GM18907 (cell line): ENCODE results near the gene POLA2.

Experiments
- ATAC-seq: cut with Tn5 transposase; IDR thresholded peaks from one replicate; pipeline ENCODE4 v1.9.1; 2021; ENCODE audit warnings: mild to moderate bottlenecking, moderate library complexity; ENCODE audit not compliant: unreplicated experiment

The POLA2 gene

GRCh38 chr11:65279741-65280440 lies 18.1 kb downstream of the POLA2 start:
- ATAC-seq = no peak

DNA sequence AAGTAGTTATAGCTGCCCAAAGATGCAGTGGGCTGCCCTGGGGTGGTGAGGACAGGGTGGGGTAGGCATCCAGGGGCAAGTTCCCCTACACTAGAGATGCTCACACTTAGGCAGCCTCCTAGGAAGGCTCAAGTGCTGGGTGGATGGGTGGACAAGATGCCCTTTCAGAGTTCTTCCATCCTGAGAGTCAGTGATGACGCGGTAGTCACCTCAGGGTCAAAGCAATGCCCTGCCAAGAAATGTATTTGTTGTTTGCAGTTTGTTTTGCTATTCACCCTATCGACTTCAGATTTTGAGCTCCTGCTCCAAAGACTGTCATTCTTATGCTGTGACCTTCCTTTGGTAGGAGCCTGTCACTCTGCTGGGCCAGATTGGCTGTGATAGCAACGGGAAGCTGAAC lies 18.9 kb downstream of the POLA2 start:
- no peak for ATAC-seq

DNA sequence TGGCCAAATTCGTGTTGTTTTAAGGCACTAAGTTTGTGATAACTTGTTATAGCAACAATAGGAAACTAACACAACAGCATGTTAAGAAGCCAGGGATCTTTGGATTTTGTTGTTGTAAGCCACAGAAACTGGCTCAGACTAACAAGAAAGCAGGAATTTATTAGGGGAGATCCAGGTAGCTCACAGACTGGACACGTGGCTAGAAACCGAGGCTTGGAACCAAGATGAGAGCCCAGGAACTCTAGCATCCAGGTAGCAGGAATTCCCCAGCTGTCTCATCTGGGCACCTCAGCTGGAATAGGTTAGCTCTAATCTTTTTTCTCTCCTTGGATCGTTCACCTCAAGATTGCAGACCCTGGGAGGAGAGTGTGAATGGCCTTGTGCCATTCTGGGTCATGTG lies 24.9 kb downstream of the POLA2 start:
- ATAC-seq = no peak

GRCh38 chr11:65287601-65288000 lies 25.8 kb downstream of the POLA2 start:
- ATAC-seq = no peak

- ATAC-seq = no peak
These were observed 27.2 kb downstream of the POLA2 start for GRCh38 chr11:65288706-65289536.

- ATAC-seq = peak; percentile 48
These were observed 28.8 kb downstream of the POLA2 start for GRCh38 chr11:65290448-65291165.

- no peak for ATAC-seq
These were observed 29.9 kb downstream of the POLA2 start for GRCh38 chr11:65291613-65292012.

GRCh38 chr11:65292890-65293289 lies 31.1 kb downstream of the POLA2 start:
- no peak for ATAC-seq

GRCh38 chr11:65293909-65294381 lies 32.2 kb downstream of the POLA2 start:
- no peak for ATAC-seq

DNA sequence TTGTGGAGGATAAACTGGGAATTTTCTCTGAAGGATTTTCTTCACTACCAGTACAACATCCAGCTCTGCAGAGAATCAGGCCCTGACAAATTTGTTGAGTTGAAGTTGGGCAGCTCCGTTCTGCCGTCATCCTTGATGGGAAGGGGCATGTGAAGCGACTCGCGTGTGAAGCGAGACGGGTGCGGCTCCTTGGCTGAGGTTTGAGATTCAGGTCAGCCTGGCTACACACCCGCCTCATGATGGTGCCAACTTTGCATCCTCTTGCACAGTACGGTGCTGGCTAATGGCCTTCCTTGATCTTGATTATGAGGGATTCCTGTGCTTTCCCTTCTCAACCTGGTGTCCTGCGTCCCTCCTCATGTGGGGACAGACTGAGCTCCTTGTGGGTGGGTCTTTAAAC lies 33.2 kb downstream of the POLA2 start:
- ATAC-seq = no peak

DNA sequence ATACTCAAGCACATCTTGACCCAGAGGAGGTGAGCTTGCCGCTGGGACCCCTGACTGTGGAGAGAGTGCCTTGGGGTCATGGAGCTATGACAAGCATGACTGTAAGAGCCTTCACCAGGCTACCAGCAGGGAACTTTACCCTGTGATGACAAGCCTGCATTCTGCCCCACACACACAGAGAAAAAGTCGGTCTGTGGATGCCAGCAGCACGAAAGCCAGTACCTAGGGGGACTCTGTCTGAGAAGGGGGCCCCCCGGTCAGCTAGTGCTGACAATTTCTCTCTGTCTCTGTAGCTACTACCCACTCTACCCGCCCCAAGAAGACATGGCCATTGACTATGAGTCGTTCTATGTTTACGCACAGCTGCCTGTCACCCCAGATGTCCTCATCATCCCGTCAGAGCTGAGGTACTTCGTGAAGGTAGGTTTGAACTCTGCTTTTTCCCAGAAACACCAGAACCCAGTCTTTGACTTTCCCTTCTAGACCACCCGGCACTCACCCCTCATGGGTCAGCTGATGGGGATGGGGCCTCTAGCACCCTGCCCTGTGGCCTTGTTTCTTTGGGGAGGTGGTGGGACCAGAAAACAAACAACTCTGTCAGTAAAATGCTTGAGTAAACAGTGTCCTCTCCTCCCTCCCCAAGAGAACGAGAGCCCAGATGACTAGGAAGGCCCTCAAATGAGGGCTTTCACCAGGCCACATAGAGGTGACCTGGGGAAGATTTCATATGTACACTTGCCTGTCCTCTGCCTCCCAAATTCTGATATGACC lies 34.0 kb downstream of the POLA2 start:
- ATAC-seq = no peak

DNA sequence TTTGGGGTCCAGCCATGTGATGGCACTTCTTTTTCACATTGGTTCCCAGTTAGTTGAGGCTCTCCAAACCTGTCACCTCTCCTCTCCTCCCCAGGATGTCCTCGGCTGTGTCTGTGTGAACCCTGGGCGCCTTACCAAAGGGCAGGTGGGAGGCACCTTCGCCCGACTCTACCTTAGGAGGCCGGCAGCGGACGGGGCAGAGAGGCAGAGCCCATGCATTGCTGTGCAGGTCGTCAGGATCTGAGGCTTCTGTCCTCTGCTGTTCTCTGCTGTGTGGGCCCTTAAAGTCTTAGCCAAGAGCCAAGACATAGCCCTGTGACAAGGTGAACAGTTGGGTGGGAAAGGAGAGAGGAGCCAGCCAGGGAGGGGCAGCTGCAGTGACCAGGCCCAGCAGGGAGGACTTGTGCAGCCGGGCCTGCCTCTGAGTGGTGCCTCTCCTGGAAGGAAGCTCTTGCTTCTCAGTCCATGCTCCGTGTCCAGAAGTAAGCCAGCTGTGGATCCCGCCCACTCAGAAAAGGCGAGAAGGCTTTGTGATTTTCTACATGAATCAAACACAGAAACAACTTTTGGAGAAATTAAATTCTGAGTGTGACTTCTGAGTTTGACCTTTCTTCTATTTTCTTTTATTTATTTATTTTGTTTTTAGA lies 35.4 kb downstream of the POLA2 start:
- no peak for ATAC-seq

DNA sequence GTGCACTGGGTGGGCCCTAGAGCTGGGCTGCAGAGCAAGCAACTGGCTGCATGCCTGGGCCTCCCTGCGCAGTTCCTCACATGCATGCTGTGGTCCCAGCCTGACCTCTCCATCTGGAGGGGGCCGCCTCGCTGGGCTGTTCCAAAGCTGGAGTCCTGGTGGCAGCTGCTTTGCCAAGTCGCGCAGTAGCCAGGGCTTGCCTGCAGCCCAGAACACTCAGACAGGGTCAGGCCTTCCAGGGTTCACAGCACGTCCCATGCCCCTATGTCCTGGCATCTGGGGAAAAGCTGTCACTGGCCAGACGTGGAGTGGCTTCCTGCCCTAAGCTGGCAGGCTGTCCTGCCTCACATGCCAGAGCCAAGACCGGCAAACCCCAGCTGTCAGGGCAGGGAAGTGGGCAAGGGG lies 36.4 kb downstream of the POLA2 start:
- no peak for ATAC-seq

GRCh38 chr11:65298655-65299179 lies 37.0 kb downstream of the POLA2 start:
- no peak for ATAC-seq

DNA sequence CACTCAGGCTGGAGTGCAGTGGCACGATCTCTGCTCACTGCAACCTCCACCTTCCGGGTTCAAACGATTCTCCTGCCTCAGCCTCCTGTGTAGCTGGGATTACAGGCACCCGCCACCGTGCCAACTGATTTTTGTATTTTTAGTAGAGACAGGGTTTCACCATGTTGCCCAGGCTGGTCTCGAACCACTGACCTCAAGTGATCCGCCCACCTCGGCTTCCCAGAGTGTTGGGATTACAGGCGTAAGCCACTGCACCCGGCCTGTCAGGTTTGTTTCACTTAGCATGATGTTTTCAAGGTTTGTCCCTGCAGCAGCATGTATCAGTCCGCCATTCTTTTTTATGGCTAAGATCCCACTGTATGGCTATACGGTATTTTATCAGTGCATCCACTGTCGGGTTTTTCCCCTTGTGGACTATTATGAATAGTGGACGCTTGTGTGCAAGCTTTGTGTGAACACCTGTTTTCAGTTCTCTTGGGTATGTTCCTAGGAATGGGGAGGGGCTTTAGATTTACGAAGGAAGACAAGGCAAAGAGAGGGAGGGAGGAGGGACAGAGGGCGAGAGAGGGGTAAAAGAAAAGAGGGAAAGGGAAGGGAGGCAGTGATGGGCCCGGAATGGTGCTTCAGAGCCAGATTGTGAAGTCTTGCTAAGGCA lies 39.0 kb downstream of the POLA2 start:
- ATAC-seq = no peak

DNA sequence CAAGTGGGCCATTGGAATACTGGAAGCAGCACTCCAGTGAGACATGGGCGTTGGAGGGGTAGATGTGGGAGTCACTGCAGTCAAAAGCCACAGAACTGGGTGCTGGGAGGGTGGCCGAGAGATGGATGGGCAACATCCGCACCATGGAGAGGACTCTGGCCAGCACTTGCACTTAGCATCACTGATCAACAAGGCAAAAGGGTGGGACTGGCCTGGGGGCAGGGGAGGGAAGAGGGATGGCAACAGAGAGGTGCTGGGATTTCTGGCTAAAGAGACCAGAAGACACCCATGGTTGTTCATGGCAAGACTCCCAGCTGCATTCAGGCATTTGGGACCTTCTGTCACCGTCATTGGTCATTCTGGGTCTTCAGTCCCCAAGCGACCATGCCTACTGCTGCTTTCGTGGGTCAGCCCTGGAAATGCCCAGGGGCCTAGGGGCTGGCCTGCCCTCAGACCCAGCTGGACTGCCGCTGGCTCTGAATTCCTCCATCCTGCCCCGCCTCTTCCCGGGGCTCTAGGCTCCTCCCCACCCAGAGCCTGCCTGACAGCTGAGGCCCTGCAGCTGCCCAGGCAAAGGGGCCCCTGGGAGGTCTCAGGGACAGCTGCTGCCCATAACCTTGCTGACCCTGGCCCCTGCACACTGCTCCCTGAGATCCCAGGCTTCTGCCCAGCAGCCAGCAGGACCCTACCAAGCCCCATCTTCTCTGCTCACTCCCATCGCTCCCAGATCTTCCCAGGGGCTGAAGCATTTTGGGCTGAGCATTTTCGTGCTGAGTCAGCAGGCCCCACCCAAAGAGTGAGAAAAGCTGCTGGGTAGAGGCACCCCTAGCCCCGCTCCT lies 39.9 kb downstream of the POLA2 start:
- no peak for ATAC-seq

DNA sequence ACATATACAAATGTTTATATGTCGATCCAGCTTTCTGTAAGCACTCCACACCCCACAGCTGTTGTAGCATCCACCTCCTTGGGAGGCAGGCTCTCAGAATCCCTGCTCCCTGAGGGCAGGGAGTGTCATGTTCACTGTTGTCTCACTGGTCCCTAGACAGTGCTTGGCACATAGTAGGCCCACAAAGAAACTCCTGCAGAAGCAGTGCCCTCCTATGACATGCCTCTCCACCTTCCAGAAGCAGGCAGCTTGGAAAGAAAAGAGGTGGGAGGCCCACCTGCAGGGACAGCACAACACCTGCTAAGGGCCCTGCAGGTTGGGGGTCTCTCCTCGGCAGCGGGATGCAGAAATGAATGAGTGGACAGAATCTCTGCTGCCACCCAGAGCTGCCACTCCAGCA lies 41.8 kb downstream of the POLA2 start:
- ATAC-seq = no peak

DNA sequence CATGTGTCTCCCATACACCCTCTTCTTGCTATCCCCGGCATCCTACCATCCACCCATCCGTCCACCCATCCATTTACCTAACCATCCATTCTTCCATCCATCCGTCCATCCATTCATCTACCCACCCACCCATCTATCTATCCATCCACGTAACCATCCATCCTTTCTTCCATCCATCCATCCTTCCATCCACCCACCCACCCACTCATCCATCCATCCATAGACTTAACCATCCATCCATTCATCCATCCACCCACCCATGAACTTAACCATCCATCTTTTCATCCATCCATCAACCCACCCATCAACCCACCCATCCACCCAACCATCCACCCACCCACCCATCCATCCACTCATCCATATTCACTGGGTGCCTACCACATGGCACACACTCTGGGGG lies 42.3 kb downstream of the POLA2 start:
- ATAC-seq = no peak

DNA sequence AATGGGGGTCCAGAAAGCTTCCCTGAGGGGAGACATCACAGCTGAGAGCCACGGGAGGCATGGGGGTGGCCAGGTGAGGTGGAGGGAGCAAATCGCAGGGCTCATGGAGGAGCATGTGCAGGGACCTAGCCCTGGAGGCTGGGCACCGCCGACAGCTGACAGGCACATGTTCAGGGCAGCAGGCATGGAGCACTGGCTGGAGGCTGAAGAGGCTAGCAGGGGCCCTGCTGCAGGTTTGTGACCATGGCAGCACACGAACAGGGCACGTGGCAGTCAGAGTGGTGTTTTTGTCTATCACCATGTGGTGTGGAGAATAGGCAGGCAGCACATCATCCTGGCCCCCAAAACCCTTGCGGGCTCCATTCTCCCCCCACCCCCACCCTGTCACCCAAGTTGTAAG lies 42.9 kb downstream of the POLA2 start:
- ATAC-seq = no peak
